HEK293 (cell line): ENCODE results near the gene CYBRD1.

Experiments
- HOXA7 ChIP-seq: sonication (generic); formaldehyde crosslinking; IDR thresholded peaks from 2 replicates; pipeline ENCODE4 v1.8.1; 2022; ENCODE audit warnings: missing genetic modification reagents, borderline replicate concordance
- ZNF239 ChIP-seq: fragments of 450-650 bp; formaldehyde crosslinking; IDR thresholded peaks from 2 replicates; pipeline ENCODE4 v1.5.1; 2016; ENCODE audit warnings: missing biosample characterization, missing genetic modification characterization
- ZNF350 ChIP-seq: fragments of 450-650 bp; formaldehyde crosslinking; IDR thresholded peaks from 2 replicates; pipeline ENCODE4 v1.5.0; 2017; ENCODE audit warnings: missing biosample characterization, mild to moderate bottlenecking, missing genetic modification characterization
- TF ChIP-seq, protein P1 (sequence below): fragments of 450-650 bp; IDR thresholded peaks from 2 replicates; pipeline ENCODE4 v1.5.1; 2018; ENCODE audit warnings: missing biosample characterization, mild to moderate bottlenecking, missing genetic modification characterization
- TF ChIP-seq, protein P2 (sequence below): fragments of 450-650 bp; formaldehyde crosslinking; IDR thresholded peaks from 2 replicates; pipeline ENCODE4 v1.5.1; 2016; ENCODE audit warnings: missing biosample characterization, missing genetic modification characterization
- TF ChIP-seq, protein P3 (sequence below): fragments of 450-650 bp; IDR thresholded peaks from 2 replicates; pipeline ENCODE4 v1.5.1; 2018; ENCODE audit warnings: missing biosample characterization, missing genetic modification characterization

DNA sequence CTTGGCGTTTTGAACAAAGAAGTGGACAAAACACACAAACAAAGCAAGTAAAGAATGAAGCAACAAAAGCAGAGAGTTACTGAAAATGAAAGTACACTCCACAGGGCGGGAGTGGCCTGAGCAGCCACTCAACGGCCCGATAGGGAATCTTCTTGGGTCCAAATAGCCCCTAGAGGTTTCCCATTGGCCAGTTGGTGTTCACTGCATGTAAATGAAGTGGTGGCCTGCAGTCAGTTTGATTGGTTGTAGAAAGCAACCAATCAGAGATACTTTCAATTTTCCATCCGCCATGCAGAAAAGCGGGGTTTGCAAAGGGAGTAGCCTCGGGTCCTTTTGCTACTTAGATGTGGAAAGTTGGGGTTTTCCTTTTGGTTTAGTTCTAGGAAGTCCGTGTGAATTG is 31.6 kb downstream of the CYBRD1 start:
- TF ChIP-seq, protein P1, sequence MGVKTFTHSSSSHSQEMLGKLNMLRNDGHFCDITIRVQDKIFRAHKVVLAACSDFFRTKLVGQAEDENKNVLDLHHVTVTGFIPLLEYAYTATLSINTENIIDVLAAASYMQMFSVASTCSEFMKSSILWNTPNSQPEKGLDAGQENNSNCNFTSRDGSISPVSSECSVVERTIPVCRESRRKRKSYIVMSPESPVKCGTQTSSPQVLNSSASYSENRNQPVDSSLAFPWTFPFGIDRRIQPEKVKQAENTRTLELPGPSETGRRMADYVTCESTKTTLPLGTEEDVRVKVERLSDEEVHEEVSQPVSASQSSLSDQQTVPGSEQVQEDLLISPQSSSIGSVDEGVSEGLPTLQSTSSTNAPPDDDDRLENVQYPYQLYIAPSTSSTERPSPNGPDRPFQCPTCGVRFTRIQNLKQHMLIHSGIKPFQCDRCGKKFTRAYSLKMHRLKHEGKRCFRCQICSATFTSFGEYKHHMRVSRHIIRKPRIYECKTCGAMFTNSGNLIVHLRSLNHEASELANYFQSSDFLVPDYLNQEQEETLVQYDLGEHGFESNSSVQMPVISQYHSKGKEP (tag by site-specific recombination), result no peak
- TF ChIP-seq, protein P2, sequence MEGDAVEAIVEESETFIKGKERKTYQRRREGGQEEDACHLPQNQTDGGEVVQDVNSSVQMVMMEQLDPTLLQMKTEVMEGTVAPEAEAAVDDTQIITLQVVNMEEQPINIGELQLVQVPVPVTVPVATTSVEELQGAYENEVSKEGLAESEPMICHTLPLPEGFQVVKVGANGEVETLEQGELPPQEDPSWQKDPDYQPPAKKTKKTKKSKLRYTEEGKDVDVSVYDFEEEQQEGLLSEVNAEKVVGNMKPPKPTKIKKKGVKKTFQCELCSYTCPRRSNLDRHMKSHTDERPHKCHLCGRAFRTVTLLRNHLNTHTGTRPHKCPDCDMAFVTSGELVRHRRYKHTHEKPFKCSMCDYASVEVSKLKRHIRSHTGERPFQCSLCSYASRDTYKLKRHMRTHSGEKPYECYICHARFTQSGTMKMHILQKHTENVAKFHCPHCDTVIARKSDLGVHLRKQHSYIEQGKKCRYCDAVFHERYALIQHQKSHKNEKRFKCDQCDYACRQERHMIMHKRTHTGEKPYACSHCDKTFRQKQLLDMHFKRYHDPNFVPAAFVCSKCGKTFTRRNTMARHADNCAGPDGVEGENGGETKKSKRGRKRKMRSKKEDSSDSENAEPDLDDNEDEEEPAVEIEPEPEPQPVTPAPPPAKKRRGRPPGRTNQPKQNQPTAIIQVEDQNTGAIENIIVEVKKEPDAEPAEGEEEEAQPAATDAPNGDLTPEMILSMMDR (tag by site-specific recombination), result no peak
- no peak for TF ChIP-seq ZNF239 (tag by site-specific recombination)
- no peak for TF ChIP-seq ZNF350 (tag by site-specific recombination)
- TF ChIP-seq, protein P3, sequence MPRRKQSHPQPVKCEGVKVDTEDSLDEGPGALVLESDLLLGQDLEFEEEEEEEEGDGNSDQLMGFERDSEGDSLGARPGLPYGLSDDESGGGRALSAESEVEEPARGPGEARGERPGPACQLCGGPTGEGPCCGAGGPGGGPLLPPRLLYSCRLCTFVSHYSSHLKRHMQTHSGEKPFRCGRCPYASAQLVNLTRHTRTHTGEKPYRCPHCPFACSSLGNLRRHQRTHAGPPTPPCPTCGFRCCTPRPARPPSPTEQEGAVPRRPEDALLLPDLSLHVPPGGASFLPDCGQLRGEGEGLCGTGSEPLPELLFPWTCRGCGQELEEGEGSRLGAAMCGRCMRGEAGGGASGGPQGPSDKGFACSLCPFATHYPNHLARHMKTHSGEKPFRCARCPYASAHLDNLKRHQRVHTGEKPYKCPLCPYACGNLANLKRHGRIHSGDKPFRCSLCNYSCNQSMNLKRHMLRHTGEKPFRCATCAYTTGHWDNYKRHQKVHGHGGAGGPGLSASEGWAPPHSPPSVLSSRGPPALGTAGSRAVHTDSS (tag by site-specific recombination), result no peak
- no peak for TF ChIP-seq HOXA7 (CRISPR knock-in tag)
